Osteoblast (primary cell): ENCODE data around the gene ASIC4. TPM values are rescaled to one million over a fixed set of nuclear protein-coding genes. Genes with fewer than 3 reads are reported as not detected.

Experiments
- DNase-seq: peaks from one replicate; pipeline ENCODE4 v3.0.0; 2011; ENCODE audit warnings: low spot score, mixed read lengths; ENCODE audit not compliant: insufficient read length; ENCODE audit errors: missing footprints
- H2AFZ ChIP-seq: 2 replicates; pipeline ENCODE4 v1.6.0; 2011; ENCODE audit warnings: mild to moderate bottlenecking, low read length
- H3K27ac ChIP-seq: 2 replicates; pipeline ENCODE4 v1.5.1; 2011; ENCODE audit warnings: mild to moderate bottlenecking, low read depth, low read length, moderate library complexity
- H3K27me3 ChIP-seq: 2 replicates; pipeline ENCODE4 v1.6.0; 2012; ENCODE audit warnings: mild to moderate bottlenecking, control low read depth, inconsistent platforms, low read length, moderate library complexity; ENCODE audit not compliant: insufficient read depth
- H3K36me3 ChIP-seq: 2 replicates; pipeline ENCODE4 v1.5.1; 2011; ENCODE audit warnings: mild to moderate bottlenecking, low read length, control low read depth, moderate library complexity; ENCODE audit not compliant: insufficient read depth
- H3K4me1 ChIP-seq: 2 replicates; pipeline ENCODE4 v1.5.1; 2011; ENCODE audit warnings: mild to moderate bottlenecking, low read length, control low read depth, moderate library complexity; ENCODE audit not compliant: insufficient read depth
- H3K4me2 ChIP-seq: 2 replicates; pipeline ENCODE4 v1.6.0; 2011; ENCODE audit warnings: mild to moderate bottlenecking, low read length; ENCODE audit not compliant: insufficient read depth
- H3K4me3 ChIP-seq: fragments of 200-600 bp; sonication (generic); 3 replicates; pipeline ENCODE4 v1.5.1; 2012; ENCODE audit warnings: mild to moderate bottlenecking, low read length, inconsistent platforms; ENCODE audit not compliant: insufficient read depth
- H3K79me2 ChIP-seq: 2 replicates; pipeline ENCODE4 v1.6.0; 2012; ENCODE audit warnings: mild to moderate bottlenecking, low read length, control low read depth, inconsistent platforms; ENCODE audit not compliant: insufficient read depth
- H3K9me3 ChIP-seq: 2 replicates; pipeline ENCODE4 v1.5.1; 2011; ENCODE audit warnings: low read depth, low read length, control low read depth
- H4K20me1 ChIP-seq: 2 replicates; pipeline ENCODE4 v1.6.0; 2012; ENCODE audit warnings: mild to moderate bottlenecking, low read length, control low read depth; ENCODE audit not compliant: insufficient read depth
- total RNA-seq: library from RNA; depleted of rRNA; stranded (reverse); fragments of >200 nt; gene quantifications from 2 replicates; pipeline ENCODE4 v1.2.3, GENCODE V29; 2012
- TF ChIP-seq, protein P1 (sequence below): IDR thresholded peaks from 2 replicates; pipeline ENCODE4 v1.5.1; 2011; ENCODE audit warnings: mild to moderate bottlenecking, low read depth, low read length, moderate library complexity; ENCODE audit errors: extremely low read depth

The ASIC4 gene
- total RNA-seq, 1 donor: not detected

DNA sequence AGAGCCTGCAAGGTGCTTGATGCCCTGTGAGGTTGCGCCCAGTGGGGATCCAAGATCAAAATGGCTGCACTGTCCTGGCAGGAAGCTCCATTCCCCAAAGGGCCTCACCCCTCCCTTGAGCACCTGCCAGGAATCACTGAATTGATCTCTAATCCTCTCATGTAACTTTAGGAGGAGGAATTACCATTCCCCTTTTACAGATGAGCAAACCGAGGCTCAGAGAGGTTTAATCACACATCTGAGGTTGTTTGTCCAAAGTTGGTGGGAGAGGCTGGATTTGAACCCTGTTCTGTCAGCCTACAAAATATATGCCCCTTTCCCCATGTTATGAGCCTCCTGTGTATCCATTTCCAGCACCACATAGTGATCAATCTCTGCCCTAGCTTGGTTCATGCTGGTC is 10.5 kb downstream of the ASIC4 start:
- no peaks in the 10 kb centered on the region for H3K36me3 ChIP-seq
- H3K27me3 ChIP-seq: peaks cover 35% of the 10 kb centered on the region
- no peaks in the 10 kb centered on the region for H3K9me3 ChIP-seq
- no peaks in the 10 kb centered on the region for H3K79me2 ChIP-seq
- H2AFZ ChIP-seq: no peak overlapping the region
- H3K4me3 ChIP-seq: no peak overlapping the region
- no peak for DNase-seq
- H3K27ac ChIP-seq: no peak overlapping the region
- TF ChIP-seq, protein P1, sequence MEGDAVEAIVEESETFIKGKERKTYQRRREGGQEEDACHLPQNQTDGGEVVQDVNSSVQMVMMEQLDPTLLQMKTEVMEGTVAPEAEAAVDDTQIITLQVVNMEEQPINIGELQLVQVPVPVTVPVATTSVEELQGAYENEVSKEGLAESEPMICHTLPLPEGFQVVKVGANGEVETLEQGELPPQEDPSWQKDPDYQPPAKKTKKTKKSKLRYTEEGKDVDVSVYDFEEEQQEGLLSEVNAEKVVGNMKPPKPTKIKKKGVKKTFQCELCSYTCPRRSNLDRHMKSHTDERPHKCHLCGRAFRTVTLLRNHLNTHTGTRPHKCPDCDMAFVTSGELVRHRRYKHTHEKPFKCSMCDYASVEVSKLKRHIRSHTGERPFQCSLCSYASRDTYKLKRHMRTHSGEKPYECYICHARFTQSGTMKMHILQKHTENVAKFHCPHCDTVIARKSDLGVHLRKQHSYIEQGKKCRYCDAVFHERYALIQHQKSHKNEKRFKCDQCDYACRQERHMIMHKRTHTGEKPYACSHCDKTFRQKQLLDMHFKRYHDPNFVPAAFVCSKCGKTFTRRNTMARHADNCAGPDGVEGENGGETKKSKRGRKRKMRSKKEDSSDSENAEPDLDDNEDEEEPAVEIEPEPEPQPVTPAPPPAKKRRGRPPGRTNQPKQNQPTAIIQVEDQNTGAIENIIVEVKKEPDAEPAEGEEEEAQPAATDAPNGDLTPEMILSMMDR: no peak
- H4K20me1 ChIP-seq: no peaks in the 10 kb centered on the region
- peaks cover 18% of the 10 kb centered on the region for H3K4me1 ChIP-seq
- no peak overlapping the region for H3K4me2 ChIP-seq

DNA sequence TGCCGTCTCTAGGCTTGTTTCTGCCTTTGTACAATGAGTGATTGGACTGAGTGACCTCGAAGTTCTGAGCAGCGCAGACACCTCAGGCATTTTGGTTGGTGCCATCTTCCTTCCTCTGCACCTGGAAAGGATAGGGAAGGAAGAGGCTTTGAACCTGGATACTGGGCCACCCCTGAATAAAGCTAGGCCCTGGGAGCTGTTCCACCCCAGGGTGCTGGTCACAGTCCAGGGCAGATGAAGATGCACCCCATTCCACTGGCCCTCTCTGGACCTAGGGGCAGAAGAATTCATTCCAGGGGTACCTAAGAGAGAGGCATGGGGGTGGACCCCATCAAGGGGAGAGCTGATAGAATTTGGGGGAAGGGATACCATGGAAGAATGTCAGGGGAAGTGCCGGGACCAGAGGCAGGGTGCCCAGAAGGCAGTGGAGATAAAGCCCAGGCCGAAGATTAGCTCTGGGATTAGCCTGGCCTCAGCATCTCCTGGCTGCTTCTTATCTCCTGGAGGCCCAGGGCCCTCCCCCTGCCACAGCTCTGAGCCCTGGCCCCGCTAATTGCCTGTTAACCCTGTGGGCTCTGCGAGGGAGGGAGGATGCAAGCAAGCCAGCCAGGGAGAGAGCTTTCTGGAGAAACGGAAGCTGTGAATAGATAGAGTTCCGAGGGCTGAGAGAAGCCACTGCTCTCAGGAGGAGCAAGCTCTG is 11.4 kb downstream of the ASIC4 start:
- H2AFZ ChIP-seq: no peak overlapping the region
- peaks cover 17% of the 10 kb centered on the region for H3K4me1 ChIP-seq
- no peaks in the 10 kb centered on the region for H3K36me3 ChIP-seq
- no peak for DNase-seq
- H3K4me2 ChIP-seq: no peak overlapping the region
- H3K9me3 ChIP-seq: no peaks in the 10 kb centered on the region
- H4K20me1 ChIP-seq: no peaks in the 10 kb centered on the region
- H3K79me2 ChIP-seq: no peaks in the 10 kb centered on the region
- H3K27me3 ChIP-seq: peaks cover 37% of the 10 kb centered on the region
- no peak overlapping the region for H3K4me3 ChIP-seq
- TF ChIP-seq, protein P1: no peak
- H3K27ac ChIP-seq: no peak overlapping the region

DNA sequence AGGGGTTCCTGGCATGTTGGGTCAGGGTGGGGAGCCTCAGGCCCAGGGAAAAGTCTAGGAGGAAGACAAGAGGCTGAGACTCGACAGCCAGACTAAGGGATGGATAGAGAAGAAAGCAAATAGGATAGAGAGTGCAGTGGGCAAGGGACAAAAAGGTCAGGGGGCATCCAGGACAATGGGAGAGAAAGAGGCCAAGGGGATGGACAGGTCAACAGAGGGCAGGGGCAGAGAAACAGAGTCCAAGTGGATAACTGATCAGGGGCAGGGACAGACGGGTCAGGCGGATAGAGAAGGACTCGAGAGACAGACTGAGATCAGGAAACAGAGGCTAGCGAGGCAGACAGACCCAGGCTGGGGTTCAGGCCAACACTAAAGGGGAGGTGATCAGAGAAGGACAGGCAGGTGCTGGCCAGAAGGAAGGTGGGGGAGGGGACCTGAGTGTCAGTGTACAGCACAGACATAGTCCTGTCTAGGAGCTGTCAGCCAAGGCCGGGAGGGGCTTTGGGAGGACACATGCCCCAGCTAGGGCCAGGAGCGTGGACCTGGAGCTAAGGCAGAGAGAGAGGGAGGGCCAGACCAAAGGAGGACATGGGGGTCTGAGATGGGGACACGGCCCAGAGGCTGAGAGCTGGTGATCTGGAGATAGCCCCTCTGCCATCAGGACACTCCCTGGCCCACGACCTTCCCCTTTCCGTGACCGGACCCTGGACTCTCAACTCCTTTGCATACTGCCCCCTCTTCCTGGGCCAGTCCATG is 12.2 kb downstream of the ASIC4 start:
- Histone ChIP-seq H3K27me3 (peaks cover 40% of the 10 kb centered on the region), H3K4me3 (no peak overlapping the region)

DNA sequence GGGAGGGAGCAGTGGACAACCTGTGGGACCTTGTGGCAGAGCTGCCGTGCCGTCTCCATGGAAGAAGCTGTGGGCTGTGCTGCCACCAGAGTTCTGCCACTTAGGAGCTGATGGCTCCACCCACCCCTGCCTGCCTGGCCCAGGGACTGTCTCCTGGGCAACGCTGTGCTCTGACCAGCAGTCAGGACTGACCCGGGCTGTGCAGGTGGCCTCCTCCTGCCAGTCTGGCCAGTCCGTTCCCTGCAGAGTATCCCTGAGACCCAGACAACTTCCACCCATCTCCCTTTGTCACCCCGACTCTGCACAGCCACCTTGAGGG is 12.8 kb downstream of the ASIC4 start:
- TF ChIP-seq, protein P1: no peak
- Histone ChIP-seq H3K4me1 (peaks cover 5% of the 10 kb centered on the region), H3K4me3 (no peak overlapping the region), H3K79me2 (no peaks in the 10 kb centered on the region), H3K27ac (no peak overlapping the region), H3K27me3 (peaks cover 40% of the 10 kb centered on the region), H3K36me3 (no peaks in the 10 kb centered on the region), H2AFZ (no peak overlapping the region), H3K9me3 (no peaks in the 10 kb centered on the region), H3K4me2 (no peak overlapping the region), H4K20me1 (no peaks in the 10 kb centered on the region)
- no peak for DNase-seq

More for the DNA sequence above, 12.2 kb downstream of the ASIC4 start:
- Histone ChIP-seq H2AFZ (no peak overlapping the region), H3K79me2 (no peaks in the 10 kb centered on the region), H3K27ac (no peak overlapping the region), H3K36me3 (no peaks in the 10 kb centered on the region), H4K20me1 (no peaks in the 10 kb centered on the region), H3K9me3 (no peaks in the 10 kb centered on the region), H3K4me2 (no peak overlapping the region), H3K4me1 (peaks cover 10% of the 10 kb centered on the region)
- TF ChIP-seq, protein P1: no peak
- no peak for DNase-seq
